ENCODE data around the gene CKAP4.

The CKAP4 gene

DNA sequence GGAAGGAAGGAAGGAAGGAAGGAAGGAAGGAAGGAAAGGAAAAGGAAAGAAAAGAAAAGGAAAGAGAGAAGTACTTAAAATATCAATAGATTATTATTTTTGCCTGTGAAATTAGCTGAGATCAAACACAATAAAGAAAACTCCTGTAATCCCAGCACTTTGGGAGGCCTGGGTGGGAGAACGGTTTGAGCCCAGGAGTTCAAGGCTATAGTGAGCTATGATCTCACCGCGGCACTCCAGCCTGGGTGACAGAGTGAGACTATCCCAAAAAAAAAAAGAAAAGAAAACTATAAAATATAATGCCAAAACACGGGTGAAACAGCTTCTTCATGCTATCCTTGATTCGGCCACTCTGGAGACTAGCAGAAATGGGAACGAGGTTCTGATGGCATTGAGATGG lies 26.2 kb upstream of the CKAP4 start:
- DNase-seq (ENCODE audit: low read depth) = no peak

DNA sequence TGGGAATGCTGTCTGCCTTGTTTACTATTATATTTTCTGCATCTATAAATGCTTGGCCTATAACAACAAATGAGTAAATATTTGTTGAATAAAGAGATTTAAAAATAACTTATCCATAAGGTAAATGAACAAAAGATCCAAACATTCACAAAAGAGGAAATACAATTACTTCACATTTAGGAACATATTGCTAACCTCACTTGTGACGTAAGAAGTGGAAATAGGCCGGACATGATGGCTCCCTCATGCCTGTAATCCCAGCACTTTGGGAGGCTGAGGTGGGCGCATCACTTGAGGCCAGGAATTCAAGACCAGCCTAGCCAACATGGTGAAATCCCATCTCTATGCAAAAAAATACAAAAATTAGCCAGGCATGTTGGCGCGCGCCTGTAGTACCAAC lies 25.7 kb upstream of the CKAP4 start:
- no peak for DNase-seq (ENCODE audit: low read depth)

DNA sequence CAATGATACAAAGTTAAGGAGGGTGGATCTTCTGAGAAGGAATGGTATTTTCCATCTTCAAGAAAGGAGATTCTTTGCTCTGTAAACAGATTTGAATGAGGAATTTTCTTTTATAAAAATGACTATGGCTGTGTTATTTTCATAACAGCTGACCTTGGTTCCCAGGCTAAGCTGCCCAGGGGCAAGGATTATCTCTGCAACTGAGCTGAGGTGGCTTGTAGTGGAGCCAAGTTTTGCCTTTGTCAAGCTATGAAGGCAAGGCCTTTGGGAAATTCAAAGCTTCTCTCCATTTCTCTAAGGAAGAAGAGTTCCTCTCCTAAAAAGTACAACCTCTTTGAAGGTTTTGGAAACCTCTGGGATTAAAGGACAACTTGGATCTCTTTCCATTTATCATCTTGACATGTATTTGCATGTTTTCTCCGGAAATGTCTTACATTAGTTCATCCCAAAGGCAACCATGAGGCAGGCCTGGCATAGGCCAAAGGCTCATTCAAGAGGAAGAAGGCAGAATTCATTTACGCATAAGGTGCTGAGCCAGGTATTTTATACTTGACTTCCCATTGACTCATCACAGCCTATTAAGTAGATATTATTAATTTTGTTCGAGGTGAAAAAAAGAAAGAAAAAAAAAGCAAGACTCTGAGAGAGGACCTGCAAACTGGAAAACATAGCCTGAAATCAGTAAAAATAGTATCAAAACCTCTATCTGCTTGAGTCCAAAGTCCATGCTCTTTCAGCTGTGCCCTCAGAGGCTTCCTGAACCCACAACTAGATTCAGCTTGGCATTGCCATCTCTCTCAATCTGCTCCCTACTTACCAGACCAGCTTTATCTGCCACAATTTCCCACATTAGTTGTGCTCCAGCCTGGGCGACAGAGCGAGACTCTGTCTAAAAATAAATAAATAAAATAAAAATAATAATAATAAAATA lies 24.0 kb upstream of the CKAP4 start:
- DNase-seq (ENCODE audit: low read depth) = no peak

DNA sequence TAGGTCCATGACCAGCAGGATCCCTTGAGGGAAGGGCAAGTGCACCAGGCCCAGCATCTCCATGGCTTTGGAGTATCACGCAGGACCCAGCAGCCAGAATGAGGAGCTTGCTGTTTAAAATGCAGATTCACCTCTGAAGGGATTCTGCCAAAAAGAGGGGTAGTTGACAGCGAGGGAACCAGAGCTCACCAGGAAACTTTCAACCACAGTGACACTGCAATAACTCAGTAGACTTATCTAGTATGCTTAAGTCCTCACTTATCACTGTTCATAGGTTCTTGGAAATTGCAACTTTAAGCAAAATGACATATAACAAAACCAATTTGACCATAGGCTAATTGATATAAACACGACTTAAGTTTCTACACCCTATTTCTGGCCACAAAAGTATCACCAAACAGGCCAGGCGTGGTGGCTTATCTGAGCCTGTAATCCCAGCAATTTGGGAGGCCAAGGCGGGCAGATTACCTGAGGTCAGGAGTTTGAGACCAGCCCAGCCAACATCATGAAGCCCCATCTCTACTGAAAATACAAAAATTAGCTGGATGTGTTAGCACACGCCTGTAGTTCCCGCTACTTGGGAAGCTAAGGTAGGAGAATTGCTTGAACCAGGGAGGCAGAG lies 21.4 kb upstream of the CKAP4 start:
- DNase-seq (ENCODE audit: low read depth) = no peak

DNA sequence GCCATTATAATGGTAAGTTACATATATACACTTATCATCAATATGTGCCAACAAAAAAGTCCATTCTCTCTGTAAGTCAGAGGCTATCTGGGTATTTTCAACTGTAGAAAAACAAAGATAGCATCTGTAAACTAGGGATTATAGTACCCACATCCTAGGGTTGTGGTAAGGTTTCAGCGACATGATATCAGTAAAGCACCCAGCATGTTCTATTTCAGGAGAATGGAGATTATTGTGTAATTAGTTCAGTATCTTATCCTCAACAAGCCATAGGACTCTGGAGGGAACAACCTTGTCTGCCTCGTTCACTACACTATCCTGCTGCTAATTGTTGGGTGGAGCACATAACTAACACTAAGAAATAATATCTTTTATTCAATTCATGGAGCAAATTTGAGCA lies 19.7 kb upstream of the CKAP4 start:
- no peak for DNase-seq (ENCODE audit: low read depth)

DNA sequence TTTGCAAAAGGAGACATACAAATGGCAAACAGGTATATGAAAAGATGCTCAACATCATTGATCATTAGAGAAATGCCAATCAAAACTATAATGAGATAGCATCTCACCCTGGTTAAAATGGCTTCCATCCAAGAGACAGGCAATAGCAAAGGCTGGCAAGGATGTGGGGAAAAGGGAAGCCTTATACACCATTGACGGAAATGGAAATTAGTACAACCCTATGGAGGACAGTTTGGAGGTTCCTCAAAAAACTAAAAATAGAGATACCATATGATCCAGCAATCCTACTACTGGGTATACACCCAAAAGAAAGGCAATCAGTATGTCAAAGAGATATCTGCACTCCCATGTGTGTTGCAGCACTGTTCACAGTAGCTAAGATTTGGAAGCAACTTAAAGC lies 17.3 kb upstream of the CKAP4 start:
- no peak for DNase-seq (ENCODE audit: low read depth)

DNA sequence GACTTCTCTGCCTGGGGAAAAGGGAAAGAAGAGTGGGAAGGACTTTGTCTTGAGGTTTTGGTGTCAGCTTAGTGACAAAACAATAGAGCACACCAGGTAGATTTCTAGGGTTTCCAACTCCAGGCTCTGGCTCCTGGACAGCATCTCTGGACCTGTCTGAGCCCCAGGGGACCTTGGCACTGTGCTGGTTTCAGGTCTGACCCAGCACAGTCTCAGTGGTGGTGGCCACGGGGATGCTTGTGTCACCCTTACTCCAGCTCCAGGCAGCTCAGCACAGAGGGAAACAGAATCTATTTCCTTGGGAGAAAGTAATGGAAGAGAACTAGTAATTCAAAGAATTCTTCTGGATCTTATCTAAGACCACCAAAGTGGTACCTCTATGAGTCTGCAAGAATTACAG lies 11.1 kb upstream of the CKAP4 start:
- no peak for DNase-seq (ENCODE audit: low read depth)

DNA sequence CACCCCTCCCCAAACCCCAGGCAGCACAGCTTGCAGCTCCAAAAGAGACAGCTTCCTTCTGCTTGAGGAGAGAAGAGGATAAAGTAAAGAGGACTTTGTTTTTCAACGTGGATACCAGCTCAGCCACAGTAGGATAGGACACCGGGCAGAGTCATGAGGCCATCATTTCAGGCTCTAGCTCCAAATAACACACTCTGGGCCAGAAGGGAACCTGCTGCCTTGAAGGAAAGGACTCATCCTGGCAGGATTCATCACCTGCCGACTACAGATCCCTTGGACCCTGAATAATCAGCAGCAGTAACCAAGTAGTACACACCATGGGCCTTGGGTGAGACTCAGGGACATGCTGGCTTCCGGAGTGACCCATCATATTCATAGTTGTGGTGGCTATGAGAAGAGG lies 10.4 kb upstream of the CKAP4 start:
- no peak for DNase-seq (ENCODE audit: low read depth)

DNA sequence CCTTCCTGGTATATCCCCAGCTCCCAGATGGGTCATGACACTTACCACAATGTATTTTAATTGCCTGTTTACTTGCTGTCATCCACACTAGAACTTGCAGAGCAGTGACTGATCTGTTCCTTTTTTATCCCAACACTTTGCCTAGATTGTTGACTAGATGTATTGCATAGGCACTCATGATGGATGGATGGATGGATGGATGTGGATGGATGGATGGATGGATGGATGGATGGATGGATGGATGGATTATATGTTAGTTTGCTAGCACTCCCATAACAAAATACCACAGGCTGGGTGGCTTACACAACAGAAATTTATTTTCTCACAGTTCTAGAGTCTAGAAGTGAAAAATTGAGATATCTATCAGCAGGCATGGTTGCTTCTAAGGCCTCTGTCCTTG lies 8.7 kb upstream of the CKAP4 start:
- DNase-seq (ENCODE audit: low read depth) = no peak

DNA sequence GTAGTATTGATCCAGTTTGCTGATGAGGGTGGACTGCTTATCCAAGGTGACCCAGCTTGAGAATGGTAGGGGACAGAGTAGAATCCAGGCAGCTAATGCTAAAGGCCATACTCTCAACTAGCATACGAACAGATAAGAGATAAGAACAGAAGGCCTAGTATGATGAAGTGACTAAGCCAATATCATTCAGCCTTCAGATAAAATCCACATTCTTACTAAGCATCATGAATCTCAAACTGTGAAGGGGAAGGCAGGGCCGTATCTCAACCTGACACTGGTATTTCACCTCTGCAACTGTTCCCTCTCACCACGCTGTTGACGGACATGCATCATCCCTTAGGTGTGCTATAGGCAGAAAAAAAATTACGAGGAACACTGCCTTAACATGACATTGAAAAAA lies 8.1 kb upstream of the CKAP4 start:
- no peak for DNase-seq (ENCODE audit: low read depth)

DNA sequence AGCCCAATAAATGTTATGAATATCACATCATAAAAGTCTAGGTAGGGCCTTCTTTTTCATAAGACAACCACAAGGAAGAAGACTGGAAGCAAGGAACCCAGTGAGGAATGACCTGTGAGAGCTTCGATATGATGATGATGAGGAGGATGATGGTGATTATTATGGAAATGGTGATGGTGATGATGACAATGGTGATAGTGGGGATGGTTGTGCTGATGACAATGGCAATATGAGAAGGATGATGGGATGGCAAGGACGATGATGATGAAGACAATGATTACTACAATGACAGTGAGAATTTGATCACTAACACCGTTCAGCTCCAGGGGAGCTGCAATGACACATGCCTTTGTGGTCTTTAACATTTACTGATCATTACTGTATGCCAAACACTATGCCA lies 7.7 kb upstream of the CKAP4 start:
- DNase-seq (ENCODE audit: low read depth) = no peak

DNA sequence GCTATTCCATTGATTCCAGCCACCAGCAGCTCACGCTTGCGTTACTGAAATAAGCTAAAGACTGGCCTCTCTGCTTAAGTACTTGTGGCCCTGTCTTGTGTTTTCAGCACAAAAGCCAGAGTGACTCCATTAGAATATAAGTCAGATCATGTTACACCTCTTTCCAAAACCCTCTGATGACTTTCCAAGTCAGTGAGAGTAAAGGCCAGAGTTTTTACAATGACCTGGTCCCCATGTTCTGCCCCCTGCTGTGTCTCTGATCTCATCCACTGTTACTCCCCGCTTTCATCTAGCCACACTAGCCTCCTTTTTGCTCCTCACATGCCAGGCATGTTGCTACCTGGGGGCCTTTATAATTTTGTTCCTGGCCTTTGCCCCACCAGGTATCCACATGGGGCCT lies 6.9 kb upstream of the CKAP4 start:
- DNase-seq (ENCODE audit: low read depth) = no peak

DNA sequence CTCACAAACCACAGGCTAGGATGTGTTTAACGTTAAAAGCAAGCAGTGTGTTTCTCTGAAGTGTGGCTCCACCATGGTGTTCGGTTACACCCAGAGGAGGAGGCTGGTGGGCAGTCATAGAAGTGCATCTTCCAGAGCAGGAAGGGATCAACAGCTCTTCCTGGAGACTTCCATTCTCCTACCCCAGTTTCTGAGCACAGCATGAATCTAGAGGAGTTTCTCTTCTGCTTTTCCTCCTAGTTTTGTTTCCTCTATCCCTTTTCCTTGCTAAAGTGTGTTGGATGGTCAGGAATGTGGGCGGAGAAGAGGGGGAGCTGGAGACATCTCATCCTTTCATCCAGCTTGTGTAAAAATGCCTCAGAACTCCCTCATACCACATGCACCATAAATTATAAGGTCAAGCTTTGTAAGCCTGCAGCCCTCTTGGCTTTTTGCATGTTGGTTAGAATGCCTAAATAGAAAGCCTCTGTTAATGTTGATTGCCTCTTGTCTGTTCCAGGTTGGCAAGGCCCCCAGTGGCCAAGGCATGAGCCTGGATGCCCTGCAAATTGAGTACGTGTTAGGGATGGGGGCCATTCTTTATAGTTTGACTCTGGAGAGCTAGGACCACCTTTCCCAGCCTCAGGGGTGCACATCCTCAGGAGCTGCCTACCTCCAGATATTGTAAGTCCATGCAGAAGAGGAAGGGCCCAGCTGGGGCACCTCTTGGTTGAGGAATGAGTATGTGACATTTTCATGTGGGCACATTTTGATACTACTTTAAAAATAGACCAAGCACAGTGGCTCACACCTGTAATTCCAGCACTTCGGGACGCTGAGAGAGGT lies 4.0 kb upstream of the CKAP4 start:
- no peak for DNase-seq (ENCODE audit: low read depth)

DNA sequence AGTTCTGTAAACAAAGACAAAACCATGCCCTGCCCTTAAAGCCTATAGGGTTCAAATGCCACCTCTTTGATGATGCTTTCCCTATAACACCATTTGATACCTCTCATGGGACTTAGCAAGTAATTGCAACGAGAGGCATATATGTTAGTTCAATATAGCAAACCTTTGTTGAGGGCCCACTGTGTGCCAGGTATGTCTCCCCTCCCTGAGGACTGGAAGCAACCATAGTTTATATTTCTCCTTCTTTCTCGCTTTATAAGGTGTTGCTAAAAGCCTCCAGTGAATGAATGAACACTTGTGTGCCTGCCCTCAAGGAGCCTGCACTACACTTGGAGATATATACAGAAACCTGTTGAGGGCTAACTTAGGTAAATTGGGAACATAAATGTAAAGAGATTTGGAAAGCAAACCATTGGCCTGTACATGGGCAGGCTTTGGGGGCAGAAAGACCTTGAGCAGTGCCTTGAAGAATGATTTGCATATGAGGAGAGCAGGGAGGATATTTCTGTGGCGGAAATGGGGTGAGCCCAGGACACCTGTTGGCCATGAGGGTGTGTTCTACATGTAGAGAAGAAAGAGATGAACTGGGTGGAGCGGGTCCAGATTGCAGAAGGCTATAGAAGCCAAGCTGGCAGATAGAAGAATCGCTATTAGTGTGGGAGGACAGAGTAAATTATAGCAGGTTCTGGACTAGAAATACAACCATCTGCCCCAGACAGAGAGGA lies 1.8 kb upstream of the CKAP4 start:
- no peak for DNase-seq (ENCODE audit: low read depth)

DNA sequence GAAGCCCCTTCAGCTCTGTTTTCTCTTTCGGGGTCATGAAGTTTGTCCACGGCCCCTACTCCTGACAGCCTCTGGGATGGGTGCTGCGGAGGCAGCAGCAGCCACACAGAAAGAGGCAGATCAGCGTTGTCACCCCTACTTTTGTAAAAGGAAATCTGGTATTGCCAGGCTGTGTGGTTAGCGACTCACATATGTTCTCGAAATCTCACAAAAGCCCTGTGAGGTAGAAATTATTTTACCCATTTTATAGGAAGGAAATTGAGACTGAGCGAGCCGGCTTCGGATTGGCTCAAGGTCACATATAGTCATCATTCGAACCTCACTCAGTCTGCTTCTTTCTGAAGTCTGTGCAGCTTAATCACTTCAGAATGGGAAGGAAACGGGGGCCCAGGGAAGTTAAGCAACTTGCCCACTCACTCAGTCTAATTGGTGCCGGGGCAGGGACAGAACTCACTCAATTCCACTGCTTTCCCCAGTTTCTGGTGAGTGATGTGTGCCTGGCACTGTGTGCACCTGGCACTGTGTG lies 1.1 kb upstream of the CKAP4 start:
- peak; percentile 25 for DNase-seq (ENCODE audit: low read depth)

DNA sequence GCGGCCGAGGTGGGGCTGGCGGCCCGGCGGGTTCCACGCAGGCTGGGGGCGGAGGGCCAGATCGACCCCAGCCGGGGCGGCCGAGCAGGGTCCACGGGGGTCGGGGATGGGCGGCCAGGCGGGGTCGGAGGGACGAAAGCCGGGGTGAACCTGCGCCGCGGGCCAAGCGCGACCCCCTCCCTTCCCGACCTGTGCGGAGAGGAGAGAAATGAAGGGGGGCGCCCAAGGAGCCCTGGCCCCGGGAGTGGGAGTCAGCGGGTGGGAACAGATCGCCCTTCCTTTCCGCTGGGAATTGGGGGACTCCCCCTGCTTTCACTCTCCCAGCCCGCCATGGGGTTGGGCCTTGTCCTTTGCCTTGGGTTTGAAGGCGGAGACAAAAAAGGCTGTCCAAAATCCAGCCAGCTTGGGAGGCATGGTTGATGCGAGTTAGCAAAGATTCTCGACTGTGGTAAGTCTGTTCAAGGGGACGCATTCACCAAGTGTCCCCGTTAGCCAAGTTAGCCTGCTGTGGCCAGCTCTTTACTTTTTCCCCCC lies 559 bp upstream of the CKAP4 start:
- DNase-seq (ENCODE audit: low read depth) = no peak

DNA sequence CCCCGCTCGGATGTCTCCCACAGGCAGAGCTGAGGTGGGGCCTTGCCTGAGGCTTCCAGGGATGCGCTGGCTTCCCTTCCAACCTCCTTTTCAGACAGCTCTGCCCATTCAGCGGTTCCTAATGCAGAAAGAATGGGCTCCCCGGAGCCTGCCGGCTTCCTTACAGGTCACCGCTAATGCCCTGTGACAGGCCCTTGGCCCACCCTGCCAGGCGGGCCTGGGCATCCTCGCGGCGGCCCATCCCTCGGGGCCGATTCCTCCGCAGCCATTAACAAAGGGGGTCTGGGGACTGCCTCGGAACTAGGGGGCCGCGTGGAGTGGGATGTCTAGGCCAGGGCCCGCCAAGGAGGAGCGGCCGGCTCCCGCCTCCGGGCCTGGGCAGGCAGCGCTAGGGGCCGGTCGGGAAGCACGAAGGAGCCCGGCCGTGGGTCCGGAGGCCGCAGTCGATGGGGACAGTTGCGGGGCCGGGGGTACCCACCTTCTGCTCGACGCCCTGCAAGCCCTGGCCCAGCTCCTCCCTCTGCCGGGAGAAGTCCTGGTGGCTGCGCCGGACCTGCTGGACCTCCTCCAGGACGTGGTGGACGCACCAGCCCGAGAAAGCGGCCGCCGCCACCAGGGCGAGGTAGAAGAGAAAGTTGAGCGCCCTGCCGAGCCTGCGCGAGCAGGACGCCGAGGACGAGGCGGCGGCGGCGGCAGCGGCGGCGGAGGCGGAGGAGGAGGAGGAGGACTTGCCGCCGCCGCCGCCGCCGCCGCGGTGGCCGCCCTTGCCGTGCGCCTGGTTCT lies 738 bp downstream of the CKAP4 start:
- peak; percentile 45 for DNase-seq (ENCODE audit: low read depth)

DNA sequence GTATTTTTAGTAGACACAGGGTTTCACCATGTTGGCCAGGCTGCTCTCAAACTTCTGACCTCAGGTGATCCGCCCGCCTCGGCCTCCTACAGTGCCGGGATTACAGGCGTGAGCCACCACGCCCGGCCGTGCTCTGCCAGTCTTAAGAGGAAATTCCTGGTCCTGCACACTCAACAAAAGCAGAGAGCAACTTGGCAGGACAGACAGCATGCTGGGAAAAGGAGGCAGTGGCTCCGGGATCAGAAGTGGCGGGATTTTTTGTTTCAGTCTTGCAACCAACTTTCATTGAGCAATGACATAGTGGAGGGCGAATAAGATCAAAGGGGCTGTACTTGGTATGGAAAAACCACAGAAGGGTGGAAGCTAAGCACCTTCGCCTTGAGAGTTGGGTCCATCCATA lies 2.1 kb downstream of the CKAP4 start:
- no peak for DNase-seq (ENCODE audit: low read depth)

DNA sequence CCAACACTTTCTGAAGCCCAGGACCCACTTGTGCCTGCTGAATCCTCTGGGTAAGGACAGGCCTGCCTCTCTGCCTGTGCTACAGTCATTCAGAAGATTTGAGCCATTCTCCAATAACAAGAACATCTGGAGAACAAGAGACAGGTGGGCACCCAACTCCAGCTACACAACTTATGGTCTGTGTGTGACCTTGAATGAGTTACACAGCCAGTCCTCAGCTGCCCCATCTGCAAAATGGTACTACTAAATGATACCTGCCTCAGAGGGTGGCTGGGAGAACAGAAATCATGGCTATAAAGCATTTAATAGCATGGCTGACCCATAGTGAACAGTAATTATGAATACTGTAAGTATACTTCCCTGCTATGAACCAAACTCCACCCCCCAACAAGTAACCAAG lies 4.2 kb downstream of the CKAP4 start:
- no peak for DNase-seq (ENCODE audit: low read depth)

DNA sequence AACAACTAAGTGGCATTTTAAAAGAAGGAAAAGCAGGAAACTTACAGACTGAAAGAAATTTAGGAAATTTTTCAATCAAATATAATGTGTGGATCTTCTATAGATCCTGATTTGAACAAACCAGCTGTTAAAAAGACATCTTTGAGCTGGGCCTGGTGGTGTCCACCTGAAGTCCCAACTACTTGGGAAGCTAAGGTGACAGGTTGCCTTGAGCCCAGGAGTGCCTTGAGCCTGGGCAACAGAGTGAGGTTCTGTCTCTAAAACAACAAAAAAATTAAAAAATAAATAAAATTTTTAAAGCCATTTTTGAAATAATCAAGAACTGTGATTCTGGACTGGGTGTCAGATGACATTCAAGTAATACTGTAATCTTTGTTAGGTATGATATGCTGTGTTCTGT lies 7.0 kb downstream of the CKAP4 start:
- no peak for DNase-seq (ENCODE audit: low read depth)

DNA sequence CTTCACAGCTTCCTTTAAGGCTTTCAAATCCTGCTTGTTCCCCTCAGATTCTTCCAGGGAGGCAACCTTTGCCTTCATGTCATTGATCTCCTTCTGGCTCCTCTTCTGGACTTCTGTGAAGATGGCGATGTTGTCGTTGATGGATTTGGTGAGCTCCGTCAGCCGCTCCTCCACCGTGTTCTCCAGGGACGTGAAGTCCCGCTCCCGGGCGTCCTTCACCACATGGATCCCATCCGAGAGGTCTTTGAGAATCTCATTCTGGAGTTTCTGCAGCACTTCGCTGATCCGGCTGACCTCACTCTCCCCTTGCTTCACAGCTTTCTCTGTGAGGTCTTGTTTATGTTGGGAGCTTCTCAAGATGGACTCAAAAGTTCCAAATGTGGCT lies 7.9 kb downstream of the CKAP4 start:
- no peak for DNase-seq (ENCODE audit: low read depth)
